Neural cell (in vitro differentiated cells): Measurements from ENCODE around the gene MYO18A. TPM values are rescaled to one million over a fixed set of nuclear protein-coding genes. Genes with fewer than 3 reads are reported as not detected.

ENCODE experiments used
- H2AFZ ChIP-seq: fragments of 200-600, 300-800 bp; sonication (generic), shearing (Covaris generic); 2 replicates; pipeline ENCODE4 v1.6.0; 2014; ENCODE audit warnings: low read depth, mild to moderate bottlenecking, antibody characterized with exemption, low read length, moderate library complexity
- H3F3A ChIP-seq: fragments of 200-600 bp; shearing (Covaris generic); 2 replicates; pipeline ENCODE4 v1.6.1; 2016; ENCODE audit warnings: mild to moderate bottlenecking, moderate library complexity, mixed read lengths, antibody characterized with exemption, low read length; ENCODE audit not compliant: insufficient read depth, poor library complexity, severe bottlenecking
- H3K27ac ChIP-seq: fragments of 200-600, 300-800 bp; sonication (generic), shearing (Covaris generic); 2 replicates; pipeline ENCODE4 v1.5.1; 2014; ENCODE audit warnings: mild to moderate bottlenecking, low read length, moderate library complexity
- H3K27me3 ChIP-seq: fragments of 300-800, 200-600 bp; sonication (generic), shearing (Covaris generic); 2 replicates; pipeline ENCODE4 v1.6.0; 2014; ENCODE audit warnings: mild to moderate bottlenecking, low read depth, low read length, moderate library complexity; ENCODE audit not compliant: insufficient read depth
- H3K36me3 ChIP-seq: fragments of 300-800, 200-600 bp; sonication (generic), shearing (Covaris generic); 2 replicates; pipeline ENCODE4 v1.5.1; 2014; ENCODE audit warnings: mild to moderate bottlenecking, antibody characterized with exemption, low read length, moderate library complexity; ENCODE audit not compliant: insufficient read depth
- H3K4me2 ChIP-seq: fragments of 300-800, 200-600 bp; sonication (generic), shearing (Covaris generic); 2 replicates; pipeline ENCODE4 v1.6.0; 2014; ENCODE audit warnings: mild to moderate bottlenecking, low read length
- H3K4me3 ChIP-seq: fragments of 300-800, 200-600 bp; sonication (generic), shearing (Covaris generic); 2 replicates; pipeline ENCODE4 v1.5.1; 2014; ENCODE audit warnings: mild to moderate bottlenecking, low read length, moderate library complexity
- H3K79me2 ChIP-seq: fragments of 200-600 bp; shearing (Covaris generic); replicated peaks from 2 replicates; pipeline ENCODE4 v1.6.0; 2014; ENCODE audit warnings: mild to moderate bottlenecking, low read length, moderate library complexity; ENCODE audit not compliant: insufficient read depth
- H3K9ac ChIP-seq: fragments of 300-800, 200-600 bp; sonication (generic), shearing (Covaris generic); 2 replicates; pipeline ENCODE4 v1.6.1; 2016; ENCODE audit warnings: mild to moderate bottlenecking, low read length, mixed read lengths
- H3K9me2 ChIP-seq: fragments of 200-600 bp; shearing (Covaris generic); 2 replicates; pipeline ENCODE4 v1.6.1; 2016; ENCODE audit warnings: mild to moderate bottlenecking, low read length, mixed read lengths; ENCODE audit not compliant: insufficient read depth
- H3K9me3 ChIP-seq: fragments of 200-600, 300-800 bp; sonication (generic), shearing (Covaris generic); 2 replicates; pipeline ENCODE4 v1.6.1; 2016; ENCODE audit warnings: mild to moderate bottlenecking, mixed run types, low read length, moderate library complexity, mixed read lengths
- H4K20me1 ChIP-seq: fragments of 200-600 bp; shearing (Covaris generic); 2 replicates; pipeline ENCODE4 v1.6.1; 2016; ENCODE audit warnings: mild to moderate bottlenecking, mixed run types; ENCODE audit not compliant: insufficient read depth
- CTCF ChIP-seq: fragments of 450-650 bp; IDR thresholded peaks from 2 replicates; pipeline ENCODE4 v1.5.1; 2014; ENCODE audit warnings: antibody characterized with exemption, mild to moderate bottlenecking, moderate library complexity; ENCODE audit not compliant: poor library complexity, severe bottlenecking
- EP300 ChIP-seq: fragments of 450-650 bp; conservative IDR thresholded peaks from 2 replicates; pipeline ENCODE4 v1.6.1; 2014; ENCODE audit warnings: antibody characterized with exemption, mild to moderate bottlenecking, moderate library complexity; ENCODE audit not compliant: poor library complexity, severe bottlenecking
- EZH2 ChIP-seq: fragments of 200-600, 300-800 bp; shearing (Covaris generic), sonication (generic); IDR thresholded peaks from 2 replicates; pipeline ENCODE4 v1.6.1; 2014; ENCODE audit warnings: antibody characterized with exemption, low read length, borderline replicate concordance, mild to moderate bottlenecking; ENCODE audit not compliant: insufficient read depth, poor library complexity, severe bottlenecking
- MXI1 ChIP-seq: fragments of 450-650 bp; conservative IDR thresholded peaks from 2 replicates; pipeline ENCODE4 v1.6.1; 2014; ENCODE audit warnings: antibody characterized with exemption, mild to moderate bottlenecking; ENCODE audit not compliant: poor library complexity, severe bottlenecking
- POLR2AphosphoS5 ChIP-seq: IDR thresholded peaks from 2 replicates; pipeline ENCODE4 v1.6.1; 2012
- RAD21 ChIP-seq: fragments of 450-650 bp; conservative IDR thresholded peaks from 2 replicates; pipeline ENCODE4 v1.6.1; 2014; ENCODE audit warnings: antibody characterized with exemption, mild to moderate bottlenecking, moderate library complexity
- REST ChIP-seq: IDR thresholded peaks from 2 replicates; pipeline ENCODE4 v1.6.1; 2012; ENCODE audit warnings: borderline replicate concordance
- SMC3 ChIP-seq: fragments of 450-650 bp; conservative IDR thresholded peaks from 2 replicates; pipeline ENCODE4 v1.6.1; 2014; ENCODE audit warnings: antibody characterized with exemption, mild to moderate bottlenecking, moderate library complexity; ENCODE audit not compliant: poor library complexity
- TAF1 ChIP-seq: IDR thresholded peaks from 2 replicates; pipeline ENCODE4 v1.6.1; 2012; ENCODE audit warnings: low read depth
- polyA plus RNA-seq: library from polyadenylated mRNA; depleted of rRNA; stranded (reverse); fragments of >200 nt; gene quantifications from 2 replicates; pipeline ENCODE4 v1.2.3, GENCODE V29; 2014

Gene MYO18A
- polyA plus RNA-seq, 1 donor from 2014 or later, result 21.6 TPM

- H3K79me2 ChIP-seq, result no peaks in the 10 kb centered on the region
- H3K4me2 ChIP-seq, result no peak overlapping the region
- H3K9me2 ChIP-seq, result no peaks in the 10 kb centered on the region
- TF ChIP-seq SMC3 (no peak), EP300 (no peak), MXI1 (no peak), EZH2 (no peak), CTCF (no peak), RAD21 (no peak), REST (no peak), TAF1 (no peak), POLR2AphosphoS5 (no peak)
- H3K4me3 ChIP-seq, result no peak overlapping the region
- no peak overlapping the region for H2AFZ ChIP-seq
- H3K27ac ChIP-seq, result no peak overlapping the region
- no peaks in the 10 kb centered on the region for H3K36me3 ChIP-seq
- no peaks in the 10 kb centered on the region for H3F3A ChIP-seq
- no peak overlapping the region for H3K9ac ChIP-seq
- H4K20me1 ChIP-seq, result no peaks in the 10 kb centered on the region
- H3K27me3 ChIP-seq, result no peaks in the 10 kb centered on the region
- no peaks in the 10 kb centered on the region for H3K9me3 ChIP-seq
Measured at GRCh38 chr17:29070308-29070707, 109.9 kb downstream of the MYO18A start.

GRCh38 chr17:29069526-29070041 lies 110.6 kb downstream of the MYO18A start:
- H3K9me3 ChIP-seq, result no peaks in the 10 kb centered on the region
- no peaks in the 10 kb centered on the region for H3F3A ChIP-seq
- no peak overlapping the region for H3K4me3 ChIP-seq
- H3K27me3 ChIP-seq, result no peaks in the 10 kb centered on the region
- no peaks in the 10 kb centered on the region for H3K79me2 ChIP-seq
- no peaks in the 10 kb centered on the region for H4K20me1 ChIP-seq
- no peaks in the 10 kb centered on the region for H3K9me2 ChIP-seq
- no peak overlapping the region for H2AFZ ChIP-seq
- H3K4me2 ChIP-seq, result no peak overlapping the region
- H3K27ac ChIP-seq, result no peak overlapping the region
- H3K9ac ChIP-seq, result no peak overlapping the region
- TF ChIP-seq SMC3, result no peak
- no peak for TF ChIP-seq MXI1
- TF ChIP-seq EZH2, result no peak
- no peak for TF ChIP-seq TAF1
- H3K36me3 ChIP-seq, result no peaks in the 10 kb centered on the region
